ENCODE results near the gene IGF2R. TPM values are rescaled to one million over a fixed set of nuclear protein-coding genes. Genes with fewer than 3 reads are reported as not detected.

The IGF2R gene
- total RNA-seq, 1 donor from 2014 or later: 144 TPM

DNA sequence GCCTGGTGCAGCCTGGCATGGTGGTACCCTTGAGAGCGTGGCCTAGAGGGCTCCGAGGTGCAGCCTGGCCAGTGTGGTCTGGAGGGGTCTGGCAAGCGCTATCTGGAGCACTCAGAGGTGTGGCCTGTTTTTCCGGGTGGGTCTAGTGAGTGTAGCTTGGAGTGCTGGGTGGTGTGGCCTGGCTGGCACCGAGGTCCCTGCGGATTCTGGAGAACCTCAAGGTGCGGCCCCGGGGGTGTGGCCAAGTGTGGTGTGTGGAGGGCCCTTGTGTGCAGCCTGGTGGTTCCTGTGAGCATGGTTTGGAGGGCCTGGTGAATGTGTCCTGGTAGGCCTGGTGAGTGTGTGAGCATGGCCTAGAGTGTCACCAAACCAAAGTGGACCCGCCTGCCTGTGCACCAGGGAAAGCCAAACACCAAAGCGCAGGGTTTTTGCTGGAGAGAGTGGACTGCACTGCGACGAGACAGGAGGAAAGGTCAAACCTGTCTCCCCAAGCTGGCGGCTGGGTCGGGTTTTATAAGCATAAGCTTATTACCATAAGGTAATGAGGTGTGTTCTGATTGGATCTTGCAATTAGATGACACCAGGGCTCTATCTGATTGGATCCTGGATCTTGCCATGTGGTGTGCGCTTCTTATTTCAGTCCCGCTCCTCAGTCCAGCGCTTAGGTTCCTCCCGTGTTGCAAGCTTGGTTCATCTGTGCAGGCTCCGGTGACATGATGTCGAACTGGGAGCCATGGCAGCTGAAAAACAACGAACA, 35.7 kb downstream of the IGF2R start:
- Mint-ChIP-seq H3K27me3 (no peaks in the 10 kb centered on the region), H3K4me1 (ENCODE audit: low read depth) (no peaks in the 10 kb centered on the region), H3K27ac (no peak overlapping the region), H3K36me3 (ENCODE audit: insufficient read depth) (peaks cover 39% of the 10 kb centered on the region), H3K9me3 (ENCODE audit: low read depth) (peaks cover 5% of the 10 kb centered on the region), H3K4me3 (ENCODE audit: low read depth) (no peak overlapping the region)
- DNase-seq (ENCODE audit: low spot score, unreplicated experiment): no peak
- TF ChIP-seq, protein P1, sequence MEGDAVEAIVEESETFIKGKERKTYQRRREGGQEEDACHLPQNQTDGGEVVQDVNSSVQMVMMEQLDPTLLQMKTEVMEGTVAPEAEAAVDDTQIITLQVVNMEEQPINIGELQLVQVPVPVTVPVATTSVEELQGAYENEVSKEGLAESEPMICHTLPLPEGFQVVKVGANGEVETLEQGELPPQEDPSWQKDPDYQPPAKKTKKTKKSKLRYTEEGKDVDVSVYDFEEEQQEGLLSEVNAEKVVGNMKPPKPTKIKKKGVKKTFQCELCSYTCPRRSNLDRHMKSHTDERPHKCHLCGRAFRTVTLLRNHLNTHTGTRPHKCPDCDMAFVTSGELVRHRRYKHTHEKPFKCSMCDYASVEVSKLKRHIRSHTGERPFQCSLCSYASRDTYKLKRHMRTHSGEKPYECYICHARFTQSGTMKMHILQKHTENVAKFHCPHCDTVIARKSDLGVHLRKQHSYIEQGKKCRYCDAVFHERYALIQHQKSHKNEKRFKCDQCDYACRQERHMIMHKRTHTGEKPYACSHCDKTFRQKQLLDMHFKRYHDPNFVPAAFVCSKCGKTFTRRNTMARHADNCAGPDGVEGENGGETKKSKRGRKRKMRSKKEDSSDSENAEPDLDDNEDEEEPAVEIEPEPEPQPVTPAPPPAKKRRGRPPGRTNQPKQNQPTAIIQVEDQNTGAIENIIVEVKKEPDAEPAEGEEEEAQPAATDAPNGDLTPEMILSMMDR (IDR thresholded peaks at IDR 0.05; ENCODE audit: unreplicated experiment): no peak

DNA sequence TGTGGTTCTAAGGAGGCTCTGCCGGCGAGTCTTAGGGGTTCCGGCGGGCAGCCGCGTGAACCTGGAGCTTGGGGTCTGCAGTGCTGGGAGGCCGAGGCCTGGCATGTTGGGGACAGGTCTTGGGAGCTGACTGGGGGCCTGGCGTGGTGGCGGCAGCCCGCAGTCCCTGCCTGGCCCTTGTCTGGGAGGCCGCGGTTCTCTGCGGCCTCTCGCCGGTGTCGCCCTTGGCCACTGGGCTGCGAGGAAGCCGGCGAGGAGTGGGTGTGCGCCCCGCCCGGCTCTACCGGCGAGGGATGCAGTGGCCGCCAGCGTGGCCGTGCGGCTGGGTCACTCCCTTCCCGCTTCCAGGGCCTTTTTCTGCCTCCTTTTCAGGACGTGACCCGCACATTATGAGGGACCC, 36.3 kb downstream of the IGF2R start:
- TF ChIP-seq, protein P1 (IDR thresholded peaks at IDR 0.05; ENCODE audit: unreplicated experiment): no peak
- H3K27me3 Mint-ChIP-seq: no peaks in the 10 kb centered on the region
- H3K36me3 Mint-ChIP-seq (ENCODE audit: insufficient read depth): peaks cover 40% of the 10 kb centered on the region
- no peak overlapping the region for H3K4me3 Mint-ChIP-seq (ENCODE audit: low read depth)
- H3K27ac Mint-ChIP-seq: no peak overlapping the region
- H3K9me3 Mint-ChIP-seq (ENCODE audit: low read depth): peaks cover 5% of the 10 kb centered on the region
- no peaks in the 10 kb centered on the region for H3K4me1 Mint-ChIP-seq (ENCODE audit: low read depth)
- DNase-seq (ENCODE audit: low spot score, unreplicated experiment): no peak

DNA sequence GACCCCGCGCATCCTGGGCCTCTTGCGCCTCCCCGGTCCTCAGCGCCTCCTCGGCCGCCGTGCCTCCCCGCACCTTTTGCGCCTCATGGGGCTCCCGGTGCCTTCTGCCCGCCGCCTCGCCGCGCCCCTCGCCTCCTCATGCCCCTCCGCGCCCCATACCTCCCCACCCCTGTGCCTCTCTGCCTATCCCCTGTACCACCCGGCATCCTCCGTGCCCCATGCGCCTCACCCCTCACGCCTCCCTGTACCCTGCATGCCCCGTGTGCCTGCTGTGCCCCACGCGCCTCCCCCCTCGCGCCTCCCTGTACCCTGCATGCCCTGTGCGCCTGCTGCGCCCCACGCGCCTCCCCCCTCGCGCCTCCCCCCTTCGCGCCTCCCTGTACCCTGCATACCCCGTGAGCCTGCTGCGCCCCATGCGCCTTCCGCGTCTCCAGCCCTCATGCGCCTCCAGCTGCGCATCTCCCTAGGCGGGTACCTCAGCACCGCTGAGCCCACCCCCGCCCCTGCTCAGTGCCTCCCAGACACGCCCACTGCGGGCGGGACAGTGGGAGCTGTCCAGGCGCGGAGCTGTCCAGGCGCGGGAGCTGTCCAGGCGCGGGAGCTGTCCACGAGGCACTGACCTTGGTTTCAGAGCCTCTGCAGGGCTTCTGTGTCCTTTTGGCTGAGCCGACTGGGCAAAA, 37.1 kb downstream of the IGF2R start:
- Mint-ChIP-seq H3K36me3 (ENCODE audit: insufficient read depth) (peaks cover 40% of the 10 kb centered on the region), H3K9me3 (ENCODE audit: low read depth) (peaks cover 5% of the 10 kb centered on the region), H3K4me1 (ENCODE audit: low read depth) (no peaks in the 10 kb centered on the region), H3K27me3 (no peaks in the 10 kb centered on the region), H3K4me3 (ENCODE audit: low read depth) (no peak overlapping the region), H3K27ac (no peak overlapping the region)
- TF ChIP-seq, protein P1 (IDR thresholded peaks at IDR 0.05; ENCODE audit: unreplicated experiment): no peak
- no peak for DNase-seq (ENCODE audit: low spot score, unreplicated experiment)

DNA sequence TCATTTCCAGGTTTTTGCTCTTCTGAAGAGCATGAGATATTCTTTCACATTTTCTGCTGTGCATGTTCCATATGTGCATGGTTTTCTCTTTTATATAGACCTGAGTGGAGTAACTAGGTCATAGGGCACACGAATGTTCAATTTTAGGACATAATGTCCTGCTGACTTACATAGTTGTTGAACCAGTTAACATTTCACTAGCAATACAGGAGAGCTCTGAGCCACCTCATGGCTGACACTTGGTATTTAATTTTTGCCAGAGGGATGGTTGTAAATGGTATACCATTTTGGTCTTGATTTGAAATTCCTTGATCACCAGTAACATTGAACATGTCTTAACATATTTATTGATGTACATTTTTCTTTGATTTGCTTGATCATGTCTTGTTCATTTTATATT, 38.3 kb downstream of the IGF2R start:
- TF ChIP-seq, protein P1 (IDR thresholded peaks at IDR 0.05; ENCODE audit: unreplicated experiment): no peak
- Mint-ChIP-seq H3K27me3 (no peaks in the 10 kb centered on the region), H3K4me1 (ENCODE audit: low read depth) (no peaks in the 10 kb centered on the region), H3K27ac (peak overlapping the region; percentile 78), H3K4me3 (ENCODE audit: low read depth) (no peak overlapping the region), H3K36me3 (ENCODE audit: insufficient read depth) (peaks cover 51% of the 10 kb centered on the region), H3K9me3 (ENCODE audit: low read depth) (peaks cover 5% of the 10 kb centered on the region)
- no peak for DNase-seq (ENCODE audit: low spot score, unreplicated experiment)

DNA sequence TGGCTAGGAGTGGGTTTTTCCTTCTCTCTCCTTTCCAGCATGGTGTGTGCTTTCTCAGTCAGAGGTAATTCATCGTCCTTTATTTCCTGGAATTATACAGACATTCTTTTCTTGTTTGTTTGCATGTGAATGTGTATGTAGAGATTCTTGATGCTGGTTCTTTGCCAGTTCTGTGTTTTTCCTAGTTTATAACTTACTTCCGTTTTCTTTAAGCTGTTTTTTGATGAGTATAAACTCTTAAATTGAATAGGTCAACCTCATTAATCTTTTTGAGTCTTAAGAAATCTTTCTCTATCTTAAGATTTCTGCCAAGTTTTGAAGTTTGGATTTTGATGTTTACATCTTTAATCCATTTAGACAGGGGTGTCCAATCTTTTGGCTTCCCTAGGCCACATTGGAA, 38.7 kb downstream of the IGF2R start:
- no peaks in the 10 kb centered on the region for H3K27me3 Mint-ChIP-seq
- H3K4me1 Mint-ChIP-seq (ENCODE audit: low read depth): no peaks in the 10 kb centered on the region
- H3K36me3 Mint-ChIP-seq (ENCODE audit: insufficient read depth): peaks cover 51% of the 10 kb centered on the region
- H3K27ac Mint-ChIP-seq: peak overlapping the region; percentile 78
- TF ChIP-seq, protein P1 (IDR thresholded peaks at IDR 0.05; ENCODE audit: unreplicated experiment): no peak
- peaks cover 5% of the 10 kb centered on the region for H3K9me3 Mint-ChIP-seq (ENCODE audit: low read depth)
- no peak overlapping the region for H3K4me3 Mint-ChIP-seq (ENCODE audit: low read depth)
- no peak for DNase-seq (ENCODE audit: low spot score, unreplicated experiment)
